Astrocyte (in vitro differentiated cells and primary cell): ENCODE measurements around the gene AAMDC.

Experiments used
- CTCF ChIP-seq: IDR thresholded peaks from 2 replicates; pipeline ENCODE4 v1.5.1; 2011; ENCODE audit warnings: low read depth, mild to moderate bottlenecking, inconsistent platforms, low read length, moderate library complexity; ENCODE audit not compliant: insufficient read depth
- EZH2 ChIP-seq: IDR thresholded peaks from 2 replicates; pipeline ENCODE4 v1.6.1; 2012; ENCODE audit warnings: mild to moderate bottlenecking, low read length, inconsistent platforms; ENCODE audit not compliant: insufficient read depth

- TF ChIP-seq CTCF (no peak), EZH2 (no peak)
These were observed 88.3 kb downstream of the AAMDC start for GRCh38 chr11:77909277-77909676.
